ENCODE results near the gene RAP1GDS1. TPM values are rescaled to one million over a fixed set of nuclear protein-coding genes. Genes with fewer than 3 reads are reported as not detected.

Gene RAP1GDS1
- total and polyA plus RNA-seq, 2 of the 4 experiments (the other 2 are of a cell fraction): 29.0 to 85.1 TPM

DNA sequence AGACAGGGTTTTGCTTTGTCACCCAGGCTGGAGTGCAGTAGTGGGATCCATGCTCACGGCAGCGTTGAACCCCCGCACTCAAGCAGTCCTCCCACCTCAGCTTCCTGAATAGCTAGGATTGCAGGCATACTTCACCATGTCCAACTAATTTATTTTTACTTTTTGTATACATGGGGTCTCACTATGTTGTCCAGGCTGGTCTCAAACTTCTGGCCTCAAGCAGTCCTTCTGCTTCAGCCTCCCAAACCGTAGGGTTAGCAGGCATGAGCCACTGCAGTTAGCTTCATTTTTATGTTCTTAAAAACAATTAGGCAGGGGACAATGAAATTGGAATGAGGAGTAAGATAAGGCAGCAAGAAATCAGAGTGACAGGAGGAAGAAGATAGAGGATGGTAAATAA is 50.5 kb downstream of the RAP1GDS1 start:
- H3K27me3 ChIP-seq (ENCODE audit: control insufficient read depth, insufficient read depth, low read length): no peaks in the 10 kb centered on the region
- H3K27ac ChIP-seq (ENCODE audit: insufficient read depth, low read length): no peak overlapping the region
- DNase-seq (no peak), ATAC-seq (ENCODE audit: low read depth) (no peak)
- intact Hi-C loops (cut with micrococcal nuclease): no loop called here
- no peak overlapping the region for H2AFZ ChIP-seq (replicated peaks; ENCODE audit: low read length, poor library complexity)
- H3K36me3 ChIP-seq (ENCODE audit: control insufficient read depth, insufficient read depth, low read length): no peaks in the 10 kb centered on the region
- no peaks in the 10 kb centered on the region; the same call in none of the 2 replicates for H3K9me1 ChIP-seq (ENCODE audit: insufficient read depth, low read length)
- ChIA-PET CTCF (no interaction called here), POLR2A (ENCODE audit: unreplicated experiment) (no interaction called here)
- H3K4me1 ChIP-seq (ENCODE audit: control insufficient read depth, insufficient read depth, low read length): peaks cover 2% of the 10 kb centered on the region; the same call in 1 of the 2 replicates
- no peak overlapping the region for H2AK9ac ChIP-seq (replicated peaks; ENCODE audit: low read depth, low read length, poor library complexity)
- H3K14ac ChIP-seq (replicated peaks; ENCODE audit: low read depth, low read length): no peak overlapping the region
- no peak for TF ChIP-seq POLR2A (IDR thresholded peaks at IDR 0.05; ENCODE audit: low read depth, low read length)
- H3K4me2 ChIP-seq (ENCODE audit: low read depth, low read length): no peak overlapping the region
- no peak overlapping the region for H3K4me3 ChIP-seq (ENCODE audit: insufficient read depth, low read depth, low read length)
- no peak overlapping the region for H3K18ac ChIP-seq (ENCODE audit: low read depth, low read length)
- in situ Hi-C loops (cut with MboI; ENCODE audit: low sequenced_read_pairs): no loop called here
- H3K79me1 ChIP-seq (ENCODE audit: low read depth in 1 of 2, low read length in 2 of 2): peaks cover 27 to 29% of the 10 kb centered on the region in 2 experiments
- BruUV-seq (replicated peaks): no TSS peak
- H2BK120ac ChIP-seq (ENCODE audit: low read depth, low read length): no peak overlapping the region
- H3K56ac ChIP-seq (ENCODE audit: extremely low read depth, insufficient read depth, low read length): no peak overlapping the region
- H3K9ac ChIP-seq (ENCODE audit: low read depth, low read length): no peak overlapping the region
- H2AK5ac ChIP-seq (ENCODE audit: low read depth, low read length): no peak overlapping the region
- no peak overlapping the region for H3K4ac ChIP-seq (ENCODE audit: low read depth, low read length)
- H4K8ac ChIP-seq (ENCODE audit: low read depth in 2 of 2, low read length in 2 of 2): no peak overlapping the region
- no peak overlapping the region for H3K23ac ChIP-seq (ENCODE audit: low read depth, low read length)
- H2BK15ac ChIP-seq (ENCODE audit: low read depth, low read length): no peak overlapping the region
- dilution Hi-C loops (cut with HindIII; ENCODE audit: low sequenced_read_pairs, unreplicated experiment): no loop called here
- H4K91ac ChIP-seq (ENCODE audit: insufficient read depth, low read depth, low read length): no peak overlapping the region
- no peaks in the 10 kb centered on the region for H3K9me3 ChIP-seq (ENCODE audit: control insufficient read depth, insufficient read depth, low read length)
- no peak overlapping the region for H2BK5ac ChIP-seq (ENCODE audit: low read depth, low read length, poor library complexity, severe bottlenecking)
- no CpG with 5 or more reads among the region's 4 CpGs for WGBS, 2 experiments (ENCODE audit: extremely low coverage in 2 of 2, insufficient read length in 1 of 2)
- H4K5ac ChIP-seq (ENCODE audit: low read depth, low read length): no peak overlapping the region
- no peaks in the 10 kb centered on the region for H4K20me1 ChIP-seq (ENCODE audit: insufficient read depth, low read length)
- no peak overlapping the region for H2BK20ac ChIP-seq (ENCODE audit: low read depth, low read length)

All from IMR-90 (cell line).